Natural killer cell (primary cell): ENCODE results near the gene ARID5B. TPM values are rescaled to one million over a fixed set of nuclear protein-coding genes. Genes with fewer than 3 reads are reported as not detected.

Source experiments
- ATAC-seq, 3 donors: fragments of 150-1000 bp in 2 of 3; fragments of 200-7000 bp in 1 of 3; cut with Tn5 transposase; 1 replicate in 1 of 3; 2 replicates in 2 of 3; pipeline ENCODE4 v1.10.0; 2021; ENCODE audit warnings: mild to moderate bottlenecking in 2 of 3, moderate library complexity in 2 of 3
- DNase-seq, 2 donors: peaks; one replicate each; pipeline versions ENCODE4 v3.0.0 to v3.0.0-alpha.2; 2013 to 2021; ENCODE audit warnings: mixed read lengths in 1 of 2
- H3K27ac ChIP-seq: one replicate; pipeline ENCODE4 v1.5.1; 2013; ENCODE audit warnings: mild to moderate bottlenecking, low read length
- H3K27me3 ChIP-seq: one replicate; pipeline ENCODE4 v1.6.1; 2013; ENCODE audit warnings: low read length; ENCODE audit not compliant: control insufficient read depth, insufficient read depth
- H3K36me3 ChIP-seq: one replicate; pipeline ENCODE4 v1.6.1; 2013; ENCODE audit warnings: low read length; ENCODE audit not compliant: control insufficient read depth, insufficient read depth
- H3K4me1 ChIP-seq: one replicate; pipeline ENCODE4 v1.6.1; 2013; ENCODE audit warnings: low read length; ENCODE audit not compliant: control insufficient read depth, insufficient read depth
- H3K4me3 ChIP-seq: one replicate; pipeline ENCODE4 v1.5.1; 2013; ENCODE audit warnings: low read length
- H3K9me3 ChIP-seq: one replicate; pipeline ENCODE4 v1.6.1; 2013; ENCODE audit warnings: low read length; ENCODE audit not compliant: control insufficient read depth, insufficient read depth
- H3K27ac Mint-ChIP-seq, 2 donors: one replicate each; pipeline ENCODE4 v1.8.0; 2022; ENCODE audit warnings: mild to moderate bottlenecking in 2 of 2, mixed read lengths in 2 of 2, moderate library complexity in 1 of 2
- H3K27me3 Mint-ChIP-seq, 2 donors: one replicate each; pipeline ENCODE4 v1.8.0; 2022; ENCODE audit warnings: low read depth in 2 of 2, mixed read lengths in 2 of 2
- H3K36me3 Mint-ChIP-seq: one replicate; pipeline ENCODE4 v1.8.0; 2022; ENCODE audit warnings: mixed read lengths
- H3K4me1 Mint-ChIP-seq, 2 donors: one replicate each; pipeline ENCODE4 v1.8.0; 2022; ENCODE audit warnings: mixed read lengths in 2 of 2
- H3K4me3 Mint-ChIP-seq: one replicate; pipeline ENCODE4 v1.8.0; 2022; ENCODE audit warnings: mild to moderate bottlenecking, moderate library complexity, mixed read lengths
- H3K9me3 Mint-ChIP-seq, 2 donors: one replicate each; pipeline ENCODE4 v1.8.0; 2022; ENCODE audit warnings: mixed read lengths in 2 of 2
- CTCF ChIP-seq: fragments of 200-600 bp; IDR thresholded peaks from one replicate; pipeline ENCODE4 v1.8.0; 2022; ENCODE audit warnings: antibody characterized with exemption
- WGBS: methylation state at CpG from one replicate; pipeline ENCODE4 v1.1.7; 2013; ENCODE audit warnings: missing lambda C conversion rate; ENCODE audit not compliant: insufficient coverage; 5-methylcytosine and 5-hydroxymethylcytosine counted together
- intact Hi-C: fragments of 100-400 bp; cut with micrococcal nuclease; formaldehyde crosslinking; loops from one replicate; pipeline ENCODE4 v1.14.2; 2022
- total RNA-seq, 4 donors: library from RNA; stranded (reverse); fragments of 120-200 nt in 1 of 4; gene quantifications; one replicate each; pipeline versions ENCODE4 v1.2.3 to v1.2.4, GENCODE V29; 2013 to 2022

Gene ARID5B
- total RNA-seq, 3 donors from 2014 or later (not counting 1 experiment from before 2014, with no cell fraction given), result 22.3 to 44.3 (median 31.3) TPM

DNA sequence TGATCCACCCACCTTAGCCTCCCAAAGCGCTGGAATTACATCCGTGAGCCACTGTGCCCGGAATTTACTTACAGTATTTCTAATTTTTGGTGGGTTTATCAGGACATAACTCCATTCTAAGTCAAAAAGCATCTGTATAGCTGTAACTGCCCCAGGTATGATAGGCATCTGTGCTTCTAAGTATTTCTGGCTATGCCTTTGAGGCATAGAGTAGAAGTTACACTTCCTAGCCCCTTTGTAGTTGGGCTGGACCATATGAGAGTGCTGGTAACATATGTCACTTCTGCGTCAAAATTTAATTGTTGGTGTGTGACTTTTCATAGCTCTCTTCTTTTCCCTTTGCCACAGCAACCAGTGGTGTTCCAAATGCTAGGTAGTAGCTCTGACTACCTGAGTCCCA lies 213.8 kb downstream of the ARID5B start:
- Histone ChIP-seq H3K27me3 (no peaks in the 10 kb centered on the region), H3K4me1 (no peaks in the 10 kb centered on the region), H3K27ac (no peak overlapping the region), H3K4me3 (no peak overlapping the region), H3K9me3 (no peaks in the 10 kb centered on the region), H3K36me3 (no peaks in the 10 kb centered on the region)
- no peak for ATAC-seq
- DNase-seq, result no peak
- no peak for TF ChIP-seq CTCF
- Mint-ChIP-seq H3K9me3 (no peaks in the 10 kb centered on the region), H3K27ac (no peak overlapping the region), H3K4me1 (peaks cover 0 to 1% of the 10 kb centered on the region in 2 donors), H3K36me3 (no peaks in the 10 kb centered on the region), H3K4me3 (no peak overlapping the region), H3K27me3 (no peaks in the 10 kb centered on the region)
- intact Hi-C loops, result no loop called here
- WGBS, result 93% methylated on average over 4 of the region's 4 CpGs

GRCh38 chr10:62115842-62116241 lies 214.3 kb downstream of the ARID5B start:
- no peak for TF ChIP-seq CTCF

GRCh38 chr10:62116896-62117295 lies 215.4 kb downstream of the ARID5B start:
- Histone ChIP-seq H3K4me1 (no peaks in the 10 kb centered on the region), H3K9me3 (no peaks in the 10 kb centered on the region), H3K4me3 (no peak overlapping the region), H3K36me3 (no peaks in the 10 kb centered on the region), H3K27me3 (no peaks in the 10 kb centered on the region), H3K27ac (no peak overlapping the region)
- Mint-ChIP-seq H3K27ac (no peak overlapping the region), H3K27me3 (no peaks in the 10 kb centered on the region), H3K36me3 (no peaks in the 10 kb centered on the region), H3K4me1 (no peaks in the 10 kb centered on the region), H3K9me3 (no peaks in the 10 kb centered on the region), H3K4me3 (no peak overlapping the region)
- DNase-seq (no peak), ATAC-seq (no peak)
- intact Hi-C loops, result no loop called here
- no peak for TF ChIP-seq CTCF
- 93% methylated on average over 5 of the region's 6 CpGs for WGBS

More at GRCh38 chr10:62115842-62116241, 214.3 kb downstream of the ARID5B start:
- no peak overlapping the region for H3K27ac ChIP-seq
- H3K36me3 Mint-ChIP-seq, result no peaks in the 10 kb centered on the region
- H3K36me3 ChIP-seq, result no peaks in the 10 kb centered on the region
- H3K4me3 ChIP-seq, result no peak overlapping the region
- no peaks in the 10 kb centered on the region for H3K4me1 Mint-ChIP-seq
- H3K9me3 Mint-ChIP-seq, result no peaks in the 10 kb centered on the region
- H3K4me1 ChIP-seq, result no peaks in the 10 kb centered on the region
- H3K9me3 ChIP-seq, result no peaks in the 10 kb centered on the region
- H3K4me3 Mint-ChIP-seq, result no peak overlapping the region
- H3K27me3 ChIP-seq, result no peaks in the 10 kb centered on the region
- H3K27me3 Mint-ChIP-seq, result no peaks in the 10 kb centered on the region
- DNase-seq (no peak), ATAC-seq (no peak)
- H3K27ac Mint-ChIP-seq, result no peak overlapping the region
- WGBS, result 98% methylated on average over 4 of the region's 5 CpGs
- intact Hi-C loops, result no loop called here

GRCh38 chr10:62121187-62121530 lies 219.7 kb downstream of the ARID5B start:
- Mint-ChIP-seq H3K4me1 (no peaks in the 10 kb centered on the region), H3K27me3 (no peaks in the 10 kb centered on the region), H3K4me3 (no peak overlapping the region), H3K9me3 (peaks cover 0 to 3% of the 10 kb centered on the region in 2 donors), H3K27ac (no peak overlapping the region), H3K36me3 (peaks cover 18% of the 10 kb centered on the region)
- ATAC-seq (peak in 1 of 3 donors; percentile 30), DNase-seq (no peak)
- Histone ChIP-seq H3K27ac (no peak overlapping the region), H3K36me3 (no peaks in the 10 kb centered on the region), H3K4me1 (no peaks in the 10 kb centered on the region), H3K9me3 (peaks cover 7% of the 10 kb centered on the region), H3K27me3 (no peaks in the 10 kb centered on the region), H3K4me3 (no peak overlapping the region)
- no peak for TF ChIP-seq CTCF
- intact Hi-C loops, result no loop called here
- no CpG with 5 or more reads among the region's 1 CpG for WGBS
